GM08714 (cell line): ENCODE measurements around the gene GNAZ.

ENCODE experiments used
- H3K4me3 ChIP-seq: fragments of 200-500 bp; sonication (Bioruptor generic); 2 replicates; pipeline ENCODE4 v1.5.1; 2014; ENCODE audit warnings: mild to moderate bottlenecking, low read length, inconsistent platforms
- ZNF274 ChIP-seq: IDR thresholded peaks from 2 replicates; pipeline ENCODE4 v1.6.1; 2012; ENCODE audit warnings: mild to moderate bottlenecking, low read depth, low read length

Gene GNAZ

GRCh38 chr22:23054531-23055257 lies 15.6 kb upstream of the GNAZ start:
- no peak overlapping the region for H3K4me3 ChIP-seq
- TF ChIP-seq ZNF274 = no peak

GRCh38 chr22:23055449-23056179 lies 14.7 kb upstream of the GNAZ start:
- H3K4me3 ChIP-seq = no peak overlapping the region
- TF ChIP-seq ZNF274 = no peak

- no peak overlapping the region for H3K4me3 ChIP-seq
- TF ChIP-seq ZNF274 = no peak
Measured at GRCh38 chr22:23057331-23057730, 13.0 kb upstream of the GNAZ start.

GRCh38 chr22:23058063-23058462 lies 12.3 kb upstream of the GNAZ start:
- no peak for TF ChIP-seq ZNF274
- H3K4me3 ChIP-seq = no peak overlapping the region

- H3K4me3 ChIP-seq = no peak overlapping the region
- TF ChIP-seq ZNF274 = no peak
Measured at GRCh38 chr22:23058481-23059283, 11.6 kb upstream of the GNAZ start.

GRCh38 chr22:23059284-23059948 lies 10.9 kb upstream of the GNAZ start:
- no peak overlapping the region for H3K4me3 ChIP-seq
- TF ChIP-seq ZNF274 = no peak

GRCh38 chr22:23060612-23061400 lies 9.5 kb upstream of the GNAZ start:
- H3K4me3 ChIP-seq = no peak overlapping the region
- no peak for TF ChIP-seq ZNF274

GRCh38 chr22:23061471-23062280 lies 8.6 kb upstream of the GNAZ start:
- H3K4me3 ChIP-seq = no peak overlapping the region
- TF ChIP-seq ZNF274 = no peak

- no peak for TF ChIP-seq ZNF274
- H3K4me3 ChIP-seq = no peak overlapping the region
Measured at GRCh38 chr22:23062616-23063538, 7.4 kb upstream of the GNAZ start.

GRCh38 chr22:23063539-23064380 lies 6.6 kb upstream of the GNAZ start:
- no peak overlapping the region for H3K4me3 ChIP-seq
- no peak for TF ChIP-seq ZNF274
